Effector CD8-positive, alpha-beta T cell (primary cell): ENCODE measurements around the gene SPATA13.
"Not testable (repeated sequence)": the region's sequence is repeated elsewhere in the genome, so short reads cannot be mapped to it uniquely, and the experiment has no call there.

Source experiments
- DNase-seq: peaks from one replicate; lab custom pipeline; 2025; lab: John Stamatoyannopoulos, UW

SPATA13 gene

DNA sequence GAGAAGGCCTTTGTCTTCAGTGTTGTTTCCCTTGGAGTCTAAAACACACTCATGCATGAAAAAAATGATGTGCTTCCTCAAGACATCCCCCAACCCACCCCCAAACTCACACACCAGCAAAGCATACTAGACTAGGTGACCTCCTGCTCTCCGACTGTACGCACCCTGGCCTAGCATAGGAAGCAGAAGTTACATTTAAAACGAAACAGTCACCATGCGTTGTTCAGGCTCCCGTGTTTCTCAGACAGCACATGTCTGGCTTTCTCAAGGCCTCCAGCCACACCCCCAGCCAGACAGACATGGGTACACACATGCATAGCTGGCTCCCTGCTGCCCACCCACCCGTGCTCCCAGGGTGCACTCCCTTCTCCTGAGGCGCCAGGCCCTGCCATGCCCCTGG lies 120.2 kb downstream of the SPATA13 start:
- DNase-seq, result no peak

DNA sequence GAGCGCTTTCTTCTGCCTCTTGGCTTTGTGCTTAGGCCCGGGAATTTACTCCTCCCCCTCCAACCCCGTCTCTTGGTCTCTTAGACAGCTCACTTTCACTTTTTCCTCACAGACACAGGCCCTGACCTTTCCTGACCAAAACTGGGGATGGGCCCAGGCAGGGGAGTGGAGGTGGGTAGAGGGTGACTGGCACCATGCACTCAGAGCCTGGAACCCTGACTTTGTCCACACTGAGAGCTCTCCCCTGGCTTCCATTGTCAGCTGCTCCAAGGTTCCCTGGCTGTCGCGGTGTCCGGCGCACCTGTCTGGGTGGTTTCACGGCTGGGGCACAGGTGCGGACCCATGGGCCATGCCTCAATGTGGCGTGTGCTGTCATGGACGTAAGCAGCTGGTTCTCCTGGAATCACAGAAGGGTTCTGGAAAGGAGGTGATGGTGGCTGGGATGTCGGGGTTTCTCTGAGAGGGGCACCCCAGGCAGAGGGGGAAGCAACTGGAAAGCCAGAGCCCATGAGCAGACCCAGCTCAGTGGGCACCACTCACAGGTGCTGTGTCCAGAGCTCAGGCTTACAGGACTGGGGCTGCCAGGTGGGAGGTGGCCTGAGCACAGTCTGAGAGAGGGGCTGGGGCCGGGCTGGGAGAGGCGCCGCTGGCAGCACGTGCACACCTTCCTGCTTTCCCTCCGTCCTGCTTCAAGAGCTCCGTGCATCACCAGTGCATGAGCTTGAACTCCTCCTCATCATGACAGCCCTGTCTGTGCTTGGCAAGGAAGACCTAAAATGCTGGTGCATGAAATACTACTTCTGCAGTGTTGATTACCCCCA lies 120.9 kb downstream of the SPATA13 start:
- no peak for DNase-seq

DNA sequence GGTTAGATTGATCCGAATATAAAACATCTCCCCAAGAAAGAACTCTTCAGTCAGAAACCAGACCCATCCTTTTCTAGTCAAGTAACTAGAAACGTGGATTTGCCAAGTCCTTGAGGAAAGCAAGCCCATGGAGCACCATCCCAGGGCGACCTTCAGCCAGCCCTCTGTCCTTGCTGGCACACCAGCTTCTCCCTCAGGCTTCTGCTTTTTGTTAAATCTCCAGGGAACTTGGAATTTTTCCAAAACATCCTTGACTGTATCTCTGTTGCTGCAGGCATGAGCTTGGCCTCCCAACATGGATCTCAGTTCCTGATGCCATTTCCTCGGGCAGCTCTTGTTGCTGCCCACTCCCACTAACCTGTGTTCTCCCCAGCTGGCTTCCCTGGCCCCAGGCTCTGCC lies 121.7 kb downstream of the SPATA13 start:
- DNase-seq, result no peak

DNA sequence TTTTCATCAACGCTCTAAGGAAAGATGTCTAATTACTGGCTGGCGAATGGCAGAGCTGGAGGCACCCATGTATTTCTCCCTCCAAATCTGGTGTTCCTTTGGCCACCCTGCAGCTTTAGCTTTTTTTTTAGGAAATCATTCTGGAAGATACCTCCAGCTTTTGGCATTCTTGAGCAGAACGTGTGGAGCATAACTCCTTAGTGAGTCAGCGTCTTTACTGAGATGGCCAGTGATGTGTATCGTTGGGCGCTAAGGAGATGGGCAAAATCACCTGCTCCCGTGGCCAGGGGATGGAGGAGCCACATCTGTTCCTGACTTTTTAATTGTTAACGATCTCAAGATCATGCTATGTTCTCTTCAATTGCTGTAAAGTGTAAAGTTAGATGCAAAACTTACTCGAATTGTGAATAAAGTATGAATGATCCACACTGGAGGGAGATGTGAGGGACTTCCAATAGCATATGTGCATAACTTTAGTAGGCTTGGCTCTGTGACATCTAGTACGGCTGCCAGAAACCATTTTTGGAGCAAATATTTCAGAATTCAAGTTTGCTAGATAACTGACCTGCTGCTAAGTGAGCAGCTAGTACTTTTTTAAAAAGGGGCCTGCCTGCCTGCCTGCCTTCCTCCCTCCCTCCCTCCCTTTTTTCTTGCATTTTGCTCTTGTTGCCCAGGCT lies 124.5 kb downstream of the SPATA13 start:
- DNase-seq, result no peak

DNA sequence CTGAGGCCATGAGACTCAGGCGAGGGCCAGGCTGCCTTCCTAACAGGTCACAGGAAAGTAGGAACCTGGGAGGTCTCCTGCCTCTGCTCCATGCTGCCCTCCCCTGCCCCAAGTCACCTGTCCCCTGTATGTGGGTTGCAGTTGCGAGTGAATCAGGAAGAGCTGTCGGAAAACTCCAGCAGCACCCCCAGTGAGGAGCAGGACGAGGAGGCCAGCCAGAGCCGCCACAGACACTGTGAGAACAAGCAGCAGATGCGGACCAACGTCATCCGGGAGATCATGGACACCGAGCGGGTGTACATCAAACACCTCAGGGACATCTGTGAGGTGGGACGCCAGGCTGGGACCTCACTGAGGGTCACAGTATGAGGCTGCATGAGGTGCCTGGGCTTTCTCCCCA lies 126.1 kb downstream of the SPATA13 start:
- no peak for DNase-seq

DNA sequence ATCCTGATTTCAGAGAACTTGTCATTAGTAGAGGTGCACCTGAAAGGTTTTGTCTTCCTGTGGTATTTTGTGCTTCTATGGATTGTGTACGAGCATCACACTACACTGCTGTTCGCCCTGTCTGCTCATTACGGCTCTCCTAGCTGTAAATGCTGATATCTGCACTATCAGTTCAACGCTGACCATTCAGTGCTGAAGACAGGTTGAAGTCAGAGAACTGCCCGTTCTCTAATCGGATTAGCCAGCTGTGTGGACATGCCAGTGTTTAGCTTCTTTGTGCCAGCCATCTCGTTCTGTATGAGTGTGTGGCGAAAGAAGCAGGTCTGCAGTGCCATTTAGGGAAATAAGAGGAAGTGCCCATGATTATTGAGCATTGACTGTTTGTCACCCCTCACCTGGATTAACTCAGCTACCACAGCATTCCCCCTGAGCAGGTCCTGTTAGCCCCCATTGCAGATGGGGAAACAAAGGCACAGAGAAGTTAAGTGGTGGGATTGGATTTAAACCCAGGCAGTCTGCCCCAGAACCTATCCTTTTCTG lies 127.3 kb downstream of the SPATA13 start:
- no peak for DNase-seq

DNA sequence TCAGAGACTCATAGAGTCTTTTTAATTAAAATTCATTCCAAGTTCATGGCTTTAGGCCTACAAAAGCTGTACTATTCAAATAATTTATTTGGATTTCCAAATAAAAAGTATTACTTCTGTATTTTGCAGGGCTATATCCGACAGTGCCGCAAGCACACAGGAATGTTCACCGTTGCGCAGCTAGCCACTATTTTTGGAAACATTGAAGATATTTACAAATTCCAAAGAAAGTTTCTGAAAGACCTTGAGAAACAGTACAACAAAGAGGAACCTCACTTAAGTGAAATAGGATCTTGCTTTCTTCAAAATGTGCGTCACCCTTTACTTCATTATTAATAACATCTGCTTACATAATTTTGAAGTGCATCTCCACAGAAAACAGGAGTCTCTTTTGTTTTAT lies 128.3 kb downstream of the SPATA13 start:
- DNase-seq, result no peak

DNA sequence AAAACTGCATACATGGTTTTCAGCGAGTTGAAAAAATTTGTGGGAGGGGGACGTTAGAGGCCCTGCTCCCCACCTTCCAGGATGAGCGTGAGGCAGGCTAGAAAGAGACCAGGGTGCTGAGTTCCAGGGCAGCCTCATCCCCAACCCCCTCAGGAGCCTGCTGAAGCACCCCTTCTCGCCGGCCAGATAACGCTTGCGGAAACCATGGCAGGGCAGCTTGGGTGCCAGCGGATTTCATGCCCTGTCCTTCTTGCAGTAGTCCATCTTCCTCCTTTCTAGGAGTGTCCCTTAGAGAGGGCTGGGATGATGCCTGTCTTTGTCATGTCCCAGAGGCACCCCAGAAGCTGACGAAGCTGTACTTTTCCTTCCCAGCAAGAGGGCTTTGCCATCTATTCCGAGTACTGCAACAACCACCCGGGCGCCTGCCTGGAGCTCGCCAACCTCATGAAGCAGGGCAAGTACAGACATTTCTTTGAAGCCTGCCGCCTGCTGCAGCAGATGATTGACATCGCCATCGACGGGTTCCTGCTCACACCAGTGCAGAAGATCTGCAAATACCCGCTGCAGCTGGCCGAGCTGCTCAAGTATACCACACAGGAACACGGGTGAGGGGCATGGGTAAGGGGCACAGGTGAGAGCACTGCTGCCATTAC lies 129.9 kb downstream of the SPATA13 start:
- DNase-seq, result no peak

DNA sequence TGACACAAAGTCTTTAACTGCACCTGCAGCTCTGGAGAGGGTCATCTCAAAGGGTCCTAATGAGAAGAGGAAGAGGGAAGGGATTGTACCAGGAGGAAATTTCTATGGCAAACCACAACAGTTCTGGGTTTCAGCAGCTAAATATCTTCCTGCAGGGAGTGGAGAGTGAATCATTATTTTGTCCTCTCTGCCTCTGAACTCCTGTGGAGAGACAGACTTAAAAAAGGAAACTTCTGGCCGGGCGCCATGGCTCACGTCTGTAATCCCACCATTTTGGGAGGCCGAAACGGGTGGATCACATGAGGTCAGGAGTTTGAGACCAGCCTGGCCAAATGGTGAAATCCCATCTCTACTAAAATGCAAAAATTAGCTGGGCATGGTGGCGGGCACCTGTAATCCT lies 132.0 kb downstream of the SPATA13 start:
- no peak for DNase-seq

DNA sequence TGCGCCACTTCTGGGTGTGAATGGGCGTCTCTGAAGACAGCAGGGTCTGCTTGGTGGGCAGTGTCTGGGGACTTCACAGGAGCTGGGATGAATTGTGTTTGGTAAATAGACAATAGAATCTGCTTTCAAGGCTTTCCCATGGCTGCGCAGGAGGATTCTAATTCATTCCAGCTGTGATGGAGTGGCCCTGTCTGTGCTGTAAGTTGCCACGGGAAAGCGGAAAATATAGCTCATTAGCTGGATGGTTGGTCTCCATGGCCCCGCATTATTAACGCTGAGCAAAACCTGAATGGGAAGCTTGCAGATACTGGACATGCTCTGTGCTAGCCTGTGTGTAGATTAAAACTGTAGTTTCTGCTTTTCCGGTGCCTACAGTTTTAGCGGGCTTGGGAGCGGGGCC lies 133.2 kb downstream of the SPATA13 start:
- DNase-seq, result no peak

DNA sequence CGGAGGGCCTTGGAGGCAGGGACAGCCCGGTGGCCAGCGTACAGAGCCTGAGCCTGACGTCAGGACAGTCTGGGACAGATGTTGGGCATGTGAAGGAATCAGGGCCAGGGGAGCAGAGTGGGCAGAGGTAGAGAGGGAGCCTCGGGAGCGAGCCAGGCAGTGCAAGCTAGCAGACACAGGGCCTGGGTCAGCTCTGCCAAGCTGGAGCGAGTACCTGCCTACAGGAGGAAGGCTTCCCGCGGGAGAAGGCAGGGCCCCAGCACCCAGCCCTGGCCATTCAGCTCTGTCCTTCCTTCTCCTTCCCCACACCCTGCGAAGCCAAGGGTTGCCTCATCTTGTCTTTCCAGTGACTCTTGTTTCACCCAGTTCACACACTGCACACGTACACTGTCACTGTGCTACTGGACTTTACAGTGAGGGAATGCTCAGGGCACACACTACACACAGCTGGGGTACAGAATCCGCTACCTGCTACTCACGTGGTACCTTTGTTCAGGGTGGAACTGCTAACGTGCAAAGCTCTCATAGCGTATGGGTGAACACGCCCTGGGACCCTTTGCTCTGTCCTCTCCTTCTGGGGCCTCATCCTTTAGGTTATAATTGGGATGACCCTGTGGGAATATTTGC lies 139.1 kb downstream of the SPATA13 start:
- DNase-seq, result no peak

DNA sequence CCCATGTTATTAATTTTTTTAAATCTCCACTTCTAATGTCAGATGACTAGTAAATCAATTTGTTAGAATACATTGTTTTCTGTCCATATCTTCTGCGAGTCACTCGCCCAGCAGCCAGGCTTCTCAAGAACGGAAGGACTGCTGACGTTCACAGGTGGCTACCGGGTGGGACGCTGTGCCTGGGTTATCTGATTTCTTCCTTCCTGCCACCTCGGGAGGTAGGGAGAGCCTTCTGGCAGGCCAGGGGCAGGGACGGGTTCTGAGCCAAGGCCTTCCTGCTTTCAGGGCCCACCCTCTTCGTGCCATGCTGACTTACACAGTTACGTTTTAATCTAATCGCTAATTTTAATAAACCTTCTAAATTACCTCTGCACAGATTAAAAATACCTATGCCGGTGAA lies 140.9 kb downstream of the SPATA13 start:
- no peak for DNase-seq

DNA sequence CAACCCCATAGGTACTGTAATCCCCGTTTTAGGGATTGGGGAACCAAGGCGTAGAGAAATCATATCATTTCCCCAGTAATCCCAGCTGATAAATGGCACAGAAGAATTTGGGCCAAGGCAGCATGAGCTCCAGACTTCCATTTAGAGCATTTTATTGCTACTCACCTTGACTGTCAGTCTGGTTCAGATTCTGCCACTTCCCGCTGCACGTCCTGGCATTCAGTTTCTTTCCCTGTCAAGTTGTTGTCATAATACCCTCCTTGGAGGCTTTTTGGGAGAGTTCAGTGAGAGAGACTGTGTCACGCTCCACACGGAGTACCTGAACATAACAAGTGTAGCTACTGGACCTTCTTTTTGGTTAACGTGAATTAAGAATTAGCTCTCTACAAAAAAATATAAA lies 141.4 kb downstream of the SPATA13 start:
- DNase-seq, result no peak

DNA sequence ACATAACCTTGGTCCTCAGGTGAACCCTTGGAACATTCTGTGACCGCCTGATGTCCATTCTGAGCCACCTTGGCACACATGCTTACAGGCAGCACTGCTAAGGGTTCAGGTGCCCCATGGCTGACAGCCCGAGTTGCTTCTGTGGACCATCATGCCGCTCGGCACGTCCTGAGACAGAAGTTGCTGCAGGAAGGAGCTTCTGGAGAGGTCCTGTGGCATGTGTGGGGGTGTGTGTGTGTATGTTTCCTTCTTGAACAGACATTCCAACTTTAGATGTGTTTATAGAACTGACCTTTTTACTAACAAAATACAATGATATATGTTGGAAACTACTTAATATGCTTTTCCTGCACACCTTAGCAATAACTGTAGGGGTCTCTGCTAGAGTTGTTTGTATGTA lies 144.1 kb downstream of the SPATA13 start:
- no peak for DNase-seq

DNA sequence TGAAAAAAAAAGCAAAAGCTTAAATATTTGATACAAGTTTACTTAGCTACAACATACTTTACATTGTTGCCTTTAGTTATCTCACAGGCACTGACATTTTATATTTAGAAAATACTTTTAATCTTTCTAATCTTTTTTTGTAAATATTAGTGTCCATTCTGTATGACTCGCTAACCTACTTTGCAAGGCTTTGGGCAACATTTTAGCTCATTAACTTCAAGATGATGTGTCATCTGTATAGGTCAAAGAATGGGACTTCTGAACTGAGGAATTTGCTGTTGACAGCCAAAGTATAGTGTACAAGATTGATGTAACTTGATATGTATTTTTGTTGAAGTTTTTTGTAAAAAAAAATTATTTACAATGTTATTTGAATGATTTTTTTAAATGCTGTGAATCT lies 146.1 kb downstream of the SPATA13 start:
- no peak for DNase-seq

DNA sequence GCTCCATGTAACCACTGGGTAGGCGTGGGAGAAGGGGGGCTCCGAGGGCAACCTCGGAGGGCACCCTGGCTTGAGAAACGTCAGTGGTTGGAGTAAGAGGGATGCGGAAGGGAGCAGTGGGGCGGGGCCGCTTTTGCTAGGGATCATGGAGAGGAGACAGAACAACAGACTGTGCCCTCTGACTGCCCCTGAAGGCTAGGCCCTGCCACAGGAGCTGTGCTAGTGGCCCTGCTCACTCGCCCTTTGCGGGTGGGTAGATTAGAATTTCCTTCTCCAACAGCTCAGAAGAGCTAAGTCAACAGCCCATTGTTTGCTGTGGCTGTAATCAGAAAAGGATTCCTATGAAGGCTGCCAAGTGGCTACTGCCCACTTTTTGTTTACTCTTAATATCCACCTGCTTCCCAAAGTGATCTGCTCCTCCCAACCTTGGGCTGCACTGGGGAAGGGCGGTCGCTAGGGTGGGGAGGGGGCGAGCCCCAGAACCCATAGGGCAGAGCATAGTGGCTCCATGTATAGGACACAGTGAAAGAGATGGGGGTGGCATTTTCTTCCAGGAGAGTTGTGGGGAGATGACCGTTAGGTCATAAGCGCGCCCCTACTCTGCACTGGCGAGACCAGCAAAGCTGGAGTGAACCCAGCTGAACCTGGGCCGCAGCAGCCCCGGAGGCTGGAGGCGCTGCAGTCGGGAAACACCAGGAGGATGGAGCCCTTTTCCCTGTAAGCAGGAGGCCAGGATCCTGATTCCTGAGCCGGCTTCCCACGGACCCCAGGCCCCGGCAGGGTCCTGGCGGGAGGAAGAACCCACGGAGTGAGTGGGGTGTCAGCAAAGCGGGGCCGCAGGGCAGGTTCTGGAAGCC lies 146.9 kb downstream of the SPATA13 start:
- no peak for DNase-seq

DNA sequence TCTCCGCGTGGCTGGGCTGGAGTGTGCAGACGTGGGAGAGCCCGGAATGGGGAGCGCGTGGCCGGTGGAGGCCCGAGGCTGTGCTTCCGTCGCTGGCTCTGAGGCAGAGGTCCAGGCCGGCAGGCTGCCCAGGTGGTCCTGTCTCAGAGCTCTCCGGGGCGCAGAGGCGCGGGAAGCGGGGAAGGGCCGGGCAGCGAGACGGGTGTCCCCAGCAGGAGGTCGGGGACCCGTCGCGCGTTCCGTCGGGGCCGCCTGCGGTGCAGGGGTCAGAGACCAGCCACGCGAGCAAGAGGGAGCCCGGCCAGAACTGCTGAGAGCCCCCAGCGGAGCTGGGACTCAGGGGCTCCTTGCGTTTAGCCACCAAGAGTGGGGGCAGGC lies 147.5 kb downstream of the SPATA13 start:
- no peak for DNase-seq

DNA sequence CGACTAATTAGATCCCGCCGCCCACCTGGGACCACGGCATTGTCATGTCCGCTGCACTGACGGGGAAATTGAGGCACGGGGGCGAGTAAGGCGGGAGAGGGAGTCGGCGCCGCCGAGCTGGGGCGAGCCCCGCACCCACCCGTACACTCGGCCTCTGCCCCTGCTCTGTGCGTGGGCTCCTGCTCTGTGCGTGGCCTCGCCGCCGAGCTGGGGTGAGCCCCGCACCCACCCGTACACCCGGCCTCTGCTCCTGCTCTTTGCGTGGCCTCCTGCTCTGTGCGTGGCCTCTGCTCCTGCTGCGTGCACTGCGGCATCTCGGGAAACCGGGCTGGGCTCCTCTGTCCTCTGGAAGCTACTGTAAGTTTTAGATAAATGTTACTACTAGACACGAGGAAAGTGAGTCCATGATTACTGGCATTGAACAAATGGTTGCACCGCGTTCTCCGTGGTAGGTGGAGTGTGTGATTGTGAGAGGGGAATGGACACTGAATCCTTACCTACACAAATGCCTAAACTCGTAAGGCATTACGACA lies 148.0 kb downstream of the SPATA13 start:
- no peak for DNase-seq

DNA sequence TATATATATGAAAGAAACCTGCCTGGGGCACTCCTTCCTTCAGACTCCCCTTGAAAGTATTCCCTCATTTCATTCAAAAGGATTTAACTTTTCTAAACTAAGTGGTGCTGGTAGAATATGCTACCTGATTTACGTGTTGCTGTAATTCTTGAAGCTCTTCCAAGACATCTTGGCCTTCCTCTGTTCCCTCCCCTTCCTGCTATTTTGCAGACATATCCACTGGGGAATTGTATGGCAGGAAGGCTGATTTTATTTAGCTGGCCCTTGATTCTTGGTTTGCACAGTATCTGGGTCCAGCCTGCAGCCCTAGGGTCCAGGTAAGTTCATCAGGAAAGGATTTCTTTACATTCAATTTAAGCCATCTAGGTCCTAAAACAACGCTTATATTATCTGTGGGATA lies 148.8 kb downstream of the SPATA13 start, which contains the start of gene C1QTNF9:
TSS of gene C1QTNF9 (plus strand) at position 281 of the 400 bp plus-strand sequence. CDS start 6,424 bp downstream, outside the sequence.
- not testable (repeated sequence) for DNase-seq

DNA sequence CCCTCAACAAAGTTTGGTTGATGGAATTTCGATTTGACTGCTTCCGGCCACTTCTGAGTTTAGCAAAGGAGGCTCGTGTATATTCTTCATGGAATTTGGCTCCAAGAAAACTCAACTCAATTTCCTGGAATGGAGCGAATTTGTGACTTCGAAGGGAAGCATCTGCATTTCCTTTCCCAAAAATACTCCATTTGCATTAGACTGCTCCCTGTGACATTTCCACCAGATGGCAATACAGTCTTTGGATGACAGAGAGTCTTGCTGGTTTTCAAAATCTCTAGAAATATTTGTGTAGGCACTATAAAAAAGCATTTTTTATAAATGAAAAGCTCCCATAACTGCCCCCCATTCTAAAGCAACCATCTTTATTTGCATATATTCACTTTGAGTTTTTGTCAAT lies 152.9 kb downstream of the SPATA13 start:
- no peak for DNase-seq

DNA sequence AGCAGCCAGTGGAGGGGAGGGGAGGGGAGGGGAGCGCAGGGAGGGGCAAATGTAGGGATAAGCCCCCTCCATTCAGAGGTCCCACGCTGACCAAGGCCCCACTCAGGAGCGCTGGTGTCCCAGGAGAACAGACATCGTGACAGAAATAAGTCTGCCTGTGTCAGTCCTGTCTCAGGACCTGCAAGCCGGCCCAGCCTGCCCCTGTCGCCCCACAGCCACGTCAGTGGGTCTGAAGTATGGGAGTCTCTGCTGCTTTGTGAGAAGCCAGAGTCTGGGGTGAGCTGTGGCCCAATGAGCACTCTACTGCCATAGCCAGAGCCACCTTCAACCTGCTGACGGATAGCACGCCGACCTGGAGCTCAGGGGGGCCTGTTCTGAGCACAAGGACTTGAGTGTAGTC lies 157.3 kb downstream of the SPATA13 start:
- not testable (repeated sequence) for DNase-seq
